ENCODE measurements around the gene TBC1D5. TPM values are rescaled to one million over a fixed set of nuclear protein-coding genes. Genes with fewer than 3 reads are reported as not detected.

TBC1D5 gene
- total RNA-seq, 1 experiment from 2014 or later = 43.3 TPM

- H3K36me3 Mint-ChIP-seq (ENCODE audit: insufficient read depth, unreplicated experiment) = no peaks in the 10 kb centered on the region
- ChIA-PET CTCF (interaction anchor here (0.6 to 1.7 kb wide), 4 partner anchors 15 to 398 kb away, joined by 3 to 6 read pairs (median 4); no protein-coding TSS in a partner anchor), POLR2A (interaction anchor here (0.7 kb wide), 1 partner anchor 53 kb away, joined by 4 read pairs; no protein-coding TSS in a partner anchor)
- H3K4me1 Mint-ChIP-seq (ENCODE audit: insufficient read depth, unreplicated experiment) = no peaks in the 10 kb centered on the region
- intact Hi-C loops (cut with micrococcal nuclease) = no loop called here
- no TSS peak for BruUV-seq (replicated peaks)
- no peak for DNase-seq (ENCODE audit: unreplicated experiment)
- no peak overlapping the region for H3K27ac Mint-ChIP-seq (ENCODE audit: low read depth, unreplicated experiment)
- no peaks in the 10 kb centered on the region for H3K27me3 Mint-ChIP-seq (ENCODE audit: insufficient read depth, unreplicated experiment)
- no peaks in the 10 kb centered on the region for H3K9me3 Mint-ChIP-seq (ENCODE audit: unreplicated experiment)
- H3K4me3 Mint-ChIP-seq (ENCODE audit: unreplicated experiment) = no peak overlapping the region
- TF ChIP-seq, protein P1, sequence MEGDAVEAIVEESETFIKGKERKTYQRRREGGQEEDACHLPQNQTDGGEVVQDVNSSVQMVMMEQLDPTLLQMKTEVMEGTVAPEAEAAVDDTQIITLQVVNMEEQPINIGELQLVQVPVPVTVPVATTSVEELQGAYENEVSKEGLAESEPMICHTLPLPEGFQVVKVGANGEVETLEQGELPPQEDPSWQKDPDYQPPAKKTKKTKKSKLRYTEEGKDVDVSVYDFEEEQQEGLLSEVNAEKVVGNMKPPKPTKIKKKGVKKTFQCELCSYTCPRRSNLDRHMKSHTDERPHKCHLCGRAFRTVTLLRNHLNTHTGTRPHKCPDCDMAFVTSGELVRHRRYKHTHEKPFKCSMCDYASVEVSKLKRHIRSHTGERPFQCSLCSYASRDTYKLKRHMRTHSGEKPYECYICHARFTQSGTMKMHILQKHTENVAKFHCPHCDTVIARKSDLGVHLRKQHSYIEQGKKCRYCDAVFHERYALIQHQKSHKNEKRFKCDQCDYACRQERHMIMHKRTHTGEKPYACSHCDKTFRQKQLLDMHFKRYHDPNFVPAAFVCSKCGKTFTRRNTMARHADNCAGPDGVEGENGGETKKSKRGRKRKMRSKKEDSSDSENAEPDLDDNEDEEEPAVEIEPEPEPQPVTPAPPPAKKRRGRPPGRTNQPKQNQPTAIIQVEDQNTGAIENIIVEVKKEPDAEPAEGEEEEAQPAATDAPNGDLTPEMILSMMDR (IDR thresholded peaks at IDR 0.05; ENCODE audit: unreplicated experiment) = no peak
Observed at GRCh38 chr3:17443142-17443541, 299.3 kb downstream of the TBC1D5 start.

- no TSS peak for BruUV-seq (replicated peaks)
- ChIA-PET CTCF (interaction anchor here (0.6 to 1.7 kb wide), 4 partner anchors 16 to 399 kb away, joined by 3 to 6 read pairs (median 4); no protein-coding TSS in a partner anchor), POLR2A (no interaction called here)
- TF ChIP-seq, protein P1 (IDR thresholded peaks at IDR 0.05; ENCODE audit: unreplicated experiment) = no peak
- Mint-ChIP-seq H3K4me1 (ENCODE audit: insufficient read depth, unreplicated experiment) (no peaks in the 10 kb centered on the region), H3K27ac (ENCODE audit: low read depth, unreplicated experiment) (no peak overlapping the region), H3K9me3 (ENCODE audit: unreplicated experiment) (no peaks in the 10 kb centered on the region), H3K36me3 (ENCODE audit: insufficient read depth, unreplicated experiment) (no peaks in the 10 kb centered on the region), H3K4me3 (ENCODE audit: unreplicated experiment) (no peak overlapping the region), H3K27me3 (ENCODE audit: insufficient read depth, unreplicated experiment) (no peaks in the 10 kb centered on the region)
- intact Hi-C loops (cut with micrococcal nuclease) = no loop called here
- no peak for DNase-seq (ENCODE audit: unreplicated experiment)
Observed at GRCh38 chr3:17442332-17443049, 299.9 kb downstream of the TBC1D5 start.

DNA sequence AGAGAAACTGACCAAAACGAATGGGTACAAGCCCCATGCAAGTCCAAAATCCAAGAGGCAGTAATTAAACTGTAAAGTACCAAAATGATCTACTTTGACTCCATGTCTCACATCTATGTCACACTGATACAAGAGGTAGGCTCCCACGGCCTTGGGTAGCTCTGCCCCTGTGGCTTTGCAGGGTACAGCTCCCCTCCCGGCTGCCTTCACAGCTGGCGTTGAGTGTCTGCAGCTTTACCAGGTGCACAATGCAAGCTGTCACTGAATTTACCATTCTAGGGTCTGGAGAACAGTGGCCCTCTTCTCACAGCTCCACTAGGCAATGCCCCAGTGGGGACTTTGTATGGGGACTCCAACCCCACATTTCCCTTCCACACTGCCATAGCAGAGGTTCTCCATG, 308.6 kb downstream of the TBC1D5 start:
- intact Hi-C loops (cut with micrococcal nuclease) = no loop called here
- Mint-ChIP-seq H3K4me3 (ENCODE audit: unreplicated experiment) (no peak overlapping the region), H3K4me1 (ENCODE audit: insufficient read depth, unreplicated experiment) (peaks cover 4% of the 10 kb centered on the region), H3K27ac (ENCODE audit: low read depth, unreplicated experiment) (peak overlapping the region; percentile 37), H3K27me3 (ENCODE audit: insufficient read depth, unreplicated experiment) (no peaks in the 10 kb centered on the region), H3K9me3 (ENCODE audit: unreplicated experiment) (no peaks in the 10 kb centered on the region), H3K36me3 (ENCODE audit: insufficient read depth, unreplicated experiment) (no peaks in the 10 kb centered on the region)
- POLR2A ChIA-PET = no interaction called here
- CTCF ChIA-PET = interaction anchor here (0.5 to 8.9 kb wide), 2 partner anchors 120 to 408 kb away, joined by 3 to 124 read pairs; no protein-coding TSS in a partner anchor
- no peak for DNase-seq (ENCODE audit: unreplicated experiment)
- TF ChIP-seq, protein P1 (IDR thresholded peaks at IDR 0.05; ENCODE audit: unreplicated experiment) = no peak
- no TSS peak for BruUV-seq (replicated peaks)

GRCh38 chr3:17432236-17432635, 310.2 kb downstream of the TBC1D5 start:
- Mint-ChIP-seq H3K27me3 (ENCODE audit: insufficient read depth, unreplicated experiment) (no peaks in the 10 kb centered on the region), H3K27ac (ENCODE audit: low read depth, unreplicated experiment) (no peak overlapping the region), H3K9me3 (ENCODE audit: unreplicated experiment) (no peaks in the 10 kb centered on the region), H3K4me1 (ENCODE audit: insufficient read depth, unreplicated experiment) (peaks cover 4% of the 10 kb centered on the region), H3K36me3 (ENCODE audit: insufficient read depth, unreplicated experiment) (no peaks in the 10 kb centered on the region), H3K4me3 (ENCODE audit: unreplicated experiment) (no peak overlapping the region)
- BruUV-seq (replicated peaks) = no TSS peak
- POLR2A ChIA-PET = no interaction called here
- no peak for DNase-seq (ENCODE audit: unreplicated experiment)
- CTCF ChIA-PET = interaction anchor here (8.9 kb wide), 1 partner anchor 410 kb away, joined by 124 read pairs; no protein-coding TSS in a partner anchor
- TF ChIP-seq, protein P1 (IDR thresholded peaks at IDR 0.05; ENCODE audit: unreplicated experiment) = no peak
- intact Hi-C loops (cut with micrococcal nuclease) = no loop called here
